HepG2 (cell line): ENCODE data around the gene CXorf65. TPM values are rescaled to one million over a fixed set of nuclear protein-coding genes. Genes with fewer than 3 reads are reported as not detected.

Experiments
- CEBPZ ChIP-seq: IDR thresholded peaks from 2 replicates; pipeline ENCODE4 v1.6.1; 2012; ENCODE audit warnings: low read length, improper control_type of control experiment
- E2F5 ChIP-seq: sonication (generic); formaldehyde crosslinking; conservative IDR thresholded peaks from 2 replicates; pipeline ENCODE4 v1.4.0; 2020; ENCODE audit warnings: missing genetic modification reagents
- FLYWCH1 ChIP-seq: sonication (generic); formaldehyde crosslinking; IDR thresholded peaks from 2 replicates; pipeline ENCODE4 v1.8.1; 2023; ENCODE audit warnings: mild to moderate bottlenecking, missing genetic modification reagents
- FOXA3 ChIP-seq: IDR thresholded peaks from 2 replicates; pipeline ENCODE4 v1.6.1; 2016; ENCODE audit warnings: missing genetic modification reagents, missing compliant biosample characterization
- HIC2 ChIP-seq: sonication (generic); formaldehyde crosslinking; IDR thresholded peaks from 2 replicates; pipeline ENCODE4 v1.9.0; 2022; ENCODE audit warnings: low read depth, missing genetic modification reagents
- HNF4G ChIP-seq, 2 experiments: sonication (generic) in 1 of 2; formaldehyde crosslinking in 1 of 2; IDR thresholded peaks; 2 replicates each; pipeline versions ENCODE4 v1.4.0 to v1.6.1; 2011 to 2020; ENCODE audit warnings: borderline replicate concordance in 2 of 2, low read depth in 2 of 2, mild to moderate bottlenecking in 2 of 2, low read length in 1 of 2, missing genetic modification reagents in 1 of 2, moderate library complexity in 1 of 2
- NFYB ChIP-seq: sonication (generic); formaldehyde crosslinking; IDR thresholded peaks from 2 replicates; pipeline ENCODE4 v1.4.0; 2020; ENCODE audit warnings: missing genetic modification reagents
- NONO ChIP-seq, 2 experiments: fragments of 450-650 bp in 1 of 2; sonication (generic) in 1 of 2; formaldehyde crosslinking in 1 of 2; IDR thresholded peaks in 1 of 2; conservative IDR thresholded peaks in 1 of 2; 2 replicates each; pipeline versions ENCODE4 v1.6.1 to v1.8.0; 2017 to 2022; ENCODE audit warnings: mild to moderate bottlenecking in 1 of 2, missing genetic modification reagents in 1 of 2, moderate library complexity in 1 of 2
- PBX2 ChIP-seq: IDR thresholded peaks from 2 replicates; pipeline ENCODE4 v1.6.1; 2016; ENCODE audit warnings: control low read depth
- PHF20 ChIP-seq: sonication (generic); formaldehyde crosslinking; IDR thresholded peaks from 2 replicates; pipeline ENCODE4 v1.5.0; 2020; ENCODE audit warnings: mild to moderate bottlenecking, missing genetic modification reagents
- SALL1 ChIP-seq: sonication (generic); formaldehyde crosslinking; IDR thresholded peaks from 2 replicates; pipeline ENCODE4 v1.8.0; 2022; ENCODE audit warnings: mild to moderate bottlenecking, missing genetic modification reagents
- SIN3A ChIP-seq: IDR thresholded peaks from 2 replicates; pipeline ENCODE4 v1.6.1; 2011; ENCODE audit warnings: low read depth, mild to moderate bottlenecking, control low read depth, low read length, borderline replicate concordance
- STAT5B ChIP-seq: sonication (generic); formaldehyde crosslinking; IDR thresholded peaks from 2 replicates; pipeline ENCODE4 v1.4.0; 2020; ENCODE audit warnings: missing genetic modification reagents
- ZFY ChIP-seq: sonication (generic); formaldehyde crosslinking; IDR thresholded peaks from 2 replicates; pipeline ENCODE4 v1.4.0; 2020; ENCODE audit warnings: missing genetic modification reagents
- ZNF12 ChIP-seq: sonication (generic); formaldehyde crosslinking; IDR thresholded peaks from 2 replicates; pipeline ENCODE4 v1.5.0; 2020; ENCODE audit warnings: missing genetic modification reagents
- ZNF263 ChIP-seq: sonication (generic); formaldehyde crosslinking; IDR thresholded peaks from 2 replicates; pipeline ENCODE4 v1.4.0; 2020; ENCODE audit warnings: missing genetic modification reagents
- ZNF292 ChIP-seq: sonication (generic); formaldehyde crosslinking; IDR thresholded peaks from 2 replicates; pipeline ENCODE4 v1.8.1; 2022; ENCODE audit warnings: mild to moderate bottlenecking, low read depth, missing genetic modification reagents, borderline replicate concordance
- ZNF431 ChIP-seq: sonication (generic); formaldehyde crosslinking; IDR thresholded peaks from 2 replicates; pipeline ENCODE4 v1.9.0; 2022; ENCODE audit warnings: missing genetic modification reagents, low read depth, mild to moderate bottlenecking, borderline replicate concordance
- ZNF607 ChIP-seq: sonication (generic); formaldehyde crosslinking; IDR thresholded peaks from 2 replicates; pipeline ENCODE4 v1.5.1; 2020; ENCODE audit warnings: missing genetic modification reagents, mild to moderate bottlenecking, borderline replicate concordance
- polyA plus RNA-seq, 8 experiments: library from polyadenylated mRNA; depleted of rRNA in 3 of 8; stranded (reverse) in 7 of 8; unstranded in 1 of 8; fragments of >200 nt; fragmentation: Illumina TruSeq in 4 of 8; extraction: Trizol in 4 of 8; gene quantifications; 2 replicates each; pipeline versions ENCODE4 v1.2.1 to v1.2.3, GENCODE V29; 2011 to 2016; ENCODE audit warnings: low read depth in 4 of 8, missing spikeins in 1 of 8, mixed read lengths in 1 of 8; ENCODE audit not compliant: insufficient read depth in 1 of 8
- total RNA-seq, 5 experiments: library from RNA; depleted of rRNA; stranded (reverse); fragments of >200 nt; fragmentation: Illumina TruSeq; extraction: Trizol; gene quantifications; 2 replicates each; pipeline ENCODE4 v1.2.3, GENCODE V29; 2016; ENCODE audit warnings: low read depth in 1 of 5

CXorf65 gene
- total and polyA plus RNA-seq, 2 of the 13 experiments (the other 11 are each of a cell fraction or from before 2014, with no cell fraction given): not detected

GRCh38 chrX:71068044-71068918 lies 38.3 kb downstream of the CXorf65 start, which contains the start of gene SNX12 (continued):
- TF ChIP-seq HIC2 (CRISPR knock-in tag): no peak
- TF ChIP-seq SALL1 (CRISPR knock-in tag): peak; percentile 75
- 0 out of 2 replicates have a peak, but pooled peaks have one; percentile 18 for TF ChIP-seq ZNF431
- TF ChIP-seq E2F5 (CRISPR knock-in tag): 0 out of 2 replicates have a peak, but pooled peaks have one; percentile 49
- TF ChIP-seq NFYB (CRISPR knock-in tag): peak; percentile 86
- no peak for TF ChIP-seq ZNF12
- TF ChIP-seq CEBPZ: no peak
- TF ChIP-seq ZFY (CRISPR knock-in tag): peak; percentile 55
- TF ChIP-seq ZNF607 (CRISPR knock-in tag): 0 out of 2 replicates have a peak, but pooled peaks have one; percentile 47
- no peak; the same call in 1 of the 2 replicates for TF ChIP-seq HNF4G (IDR thresholded peaks at IDR 0.05; ENCODE audit: borderline replicate concordance, low read depth, low read length)
- TF ChIP-seq HNF4G (CRISPR knock-in tag; IDR thresholded peaks at IDR 0.05; ENCODE audit: borderline replicate concordance, low read depth): no peak
- peak; percentile 43; the same call in 1 of the 2 replicates for TF ChIP-seq SIN3A
- TF ChIP-seq PHF20 (CRISPR knock-in tag): peak; percentile 86
- TF ChIP-seq PBX2 (CRISPR knock-in tag): peak; percentile 69
- TF ChIP-seq ZNF292 (CRISPR knock-in tag): no peak
- TF ChIP-seq FLYWCH1 (CRISPR knock-in tag): no peak
- TF ChIP-seq NONO (IDR thresholded peaks at IDR 0.05): no peak
- TF ChIP-seq NONO (CRISPR knock-in tag; conservative IDR thresholded peaks at IDR 0.05): peak; percentile 37; the same call in 1 of the 2 replicates
- peak; percentile 40; the same call in 1 of the 2 replicates for TF ChIP-seq FOXA3 (CRISPR knock-in tag)
- peak; percentile 76; the same call in 1 of the 2 replicates for TF ChIP-seq ZNF263
- TF ChIP-seq STAT5B (CRISPR knock-in tag): no peak
